Erythroblast (primary cell): ENCODE measurements around the gene AKAP13.
A peak's percentile ranks its signal among the peaks of the same experiment; 100 is the strongest.

Experiments used
- DNase-seq, 2 experiments: peaks; one replicate each; lab custom pipeline; 2025; lab: John Stamatoyannopoulos, UW
- GATA1 ChIP-seq: IDR thresholded peaks from 2 replicates; pipeline ENCODE4 v1.6.1; 2011; ENCODE audit warnings: low read depth, mild to moderate bottlenecking, control low read depth, low read length, moderate library complexity
- POLR2A ChIP-seq: IDR thresholded peaks from 2 replicates; pipeline ENCODE4 v1.6.1; 2011; ENCODE audit warnings: mild to moderate bottlenecking, low read length

The AKAP13 gene

GRCh38 chr15:85792102-85792731 is 411.8 kb downstream of the AKAP13 start:
- no peak for DNase-seq
- TF ChIP-seq GATA1 (no peak), POLR2A (no peak)

- DNase-seq: no peak
These were observed 412.6 kb downstream of the AKAP13 start for GRCh38 chr15:85792912-85793590.

GRCh38 chr15:85793641-85794597 is 413.5 kb downstream of the AKAP13 start:
- TF ChIP-seq GATA1 (no peak), POLR2A (no peak)
- peak; percentile 22 to 30 for DNase-seq

More at GRCh38 chr15:85792912-85793590, 412.6 kb downstream of the AKAP13 start:
- TF ChIP-seq GATA1 (no peak), POLR2A (no peak)

GRCh38 chr15:85794598-85795336 is 414.4 kb downstream of the AKAP13 start, which contains the start of gene KLHL25:
Gene KLHL25 (minus strand): TSS chr15:85794925. CDS start chr15:85769810, 25,115 bp downstream.
- DNase-seq: peak; percentile 92 to 94
- TF ChIP-seq POLR2A: no peak

- DNase-seq: no peak
- TF ChIP-seq GATA1: no peak
- TF ChIP-seq POLR2A: no peak
These were observed 415.2 kb downstream of the AKAP13 start for GRCh38 chr15:85795337-85796305.

- peak in 1 of 2 experiments; percentile 11 for DNase-seq
These were observed 416.0 kb downstream of the AKAP13 start for GRCh38 chr15:85796371-85796770.
